Endothelial cell of umbilical vein (primary cell): ENCODE measurements around the gene SCIMP.

Experiments
- EZH2 ChIP-seq: IDR thresholded peaks from 2 replicates; pipeline ENCODE4 v1.6.1; 2012; ENCODE audit warnings: borderline replicate concordance, low read depth, mild to moderate bottlenecking, moderate library complexity, low read length, inconsistent platforms; ENCODE audit not compliant: severe bottlenecking
- POLR2A ChIP-seq: IDR thresholded peaks from 2 replicates; pipeline ENCODE4 v1.6.1; 2012; ENCODE audit warnings: low read depth, mild to moderate bottlenecking, control low read depth, low read length
- POLR2AphosphoS5 ChIP-seq: IDR thresholded peaks from 2 replicates; pipeline ENCODE4 v1.6.1; 2012; ENCODE audit warnings: low read depth, mild to moderate bottlenecking, control low read depth, low read length, moderate library complexity; ENCODE audit not compliant: insufficient read depth
- TF ChIP-seq, protein P1 (sequence below): IDR thresholded peaks from 2 replicates; pipeline ENCODE4 v1.6.1; 2011; ENCODE audit not compliant: insufficient read depth, insufficient read length

- TF ChIP-seq POLR2AphosphoS5 (no peak), EZH2 (no peak), POLR2A (no peak)
- TF ChIP-seq, protein P1, sequence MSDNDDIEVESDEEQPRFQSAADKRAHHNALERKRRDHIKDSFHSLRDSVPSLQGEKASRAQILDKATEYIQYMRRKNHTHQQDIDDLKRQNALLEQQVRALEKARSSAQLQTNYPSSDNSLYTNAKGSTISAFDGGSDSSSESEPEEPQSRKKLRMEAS, result no peak
These were observed at the start of gene SCIMP for GRCh38 chr17:5234645-5235576.
